Endothelial cell (in vitro differentiated cells): ENCODE data around the gene MASP1. TPM values are rescaled to one million over a fixed set of nuclear protein-coding genes. Genes with fewer than 3 reads are reported as not detected.

Source experiments
- DNase-seq: peaks from one replicate; pipeline ENCODE4 v3.0.0; 2021; ENCODE audit warnings: low spot score
- H3K27ac Mint-ChIP-seq: one replicate; pipeline ENCODE4 v1.8.0; 2021; ENCODE audit warnings: mixed read lengths, inconsistent platforms; ENCODE audit not compliant: unreplicated experiment
- H3K27me3 Mint-ChIP-seq: one replicate; pipeline ENCODE4 v1.8.0; 2021; ENCODE audit warnings: mild to moderate bottlenecking, moderate library complexity, mixed read lengths, inconsistent platforms; ENCODE audit not compliant: unreplicated experiment
- H3K36me3 Mint-ChIP-seq: one replicate; pipeline ENCODE4 v1.8.0; 2021; ENCODE audit warnings: mild to moderate bottlenecking, low read depth, mixed read lengths, inconsistent platforms; ENCODE audit not compliant: unreplicated experiment
- H3K4me1 Mint-ChIP-seq: one replicate; pipeline ENCODE4 v1.8.0; 2021; ENCODE audit warnings: mild to moderate bottlenecking, mixed read lengths, inconsistent platforms; ENCODE audit not compliant: unreplicated experiment
- H3K4me3 Mint-ChIP-seq: one replicate; pipeline ENCODE4 v1.8.0; 2021; ENCODE audit warnings: mild to moderate bottlenecking, mixed read lengths, inconsistent platforms; ENCODE audit not compliant: unreplicated experiment
- H3K9me3 Mint-ChIP-seq: one replicate; pipeline ENCODE4 v1.8.0; 2021; ENCODE audit warnings: mixed read lengths, inconsistent platforms; ENCODE audit not compliant: unreplicated experiment
- CTCF ChIP-seq: fragments of 200-600 bp; sonication (generic); IDR thresholded peaks from one replicate; pipeline ENCODE4 v1.5.0; 2021; ENCODE audit warnings: antibody characterized with exemption; ENCODE audit not compliant: unreplicated experiment
- total RNA-seq: library from RNA; stranded (reverse); fragmentation: NEBNext Ultra II Directional; extraction: Animal tissue kit (Norgen Biotek cat#: 25700); gene quantifications from one replicate; pipeline ENCODE4 v1.2.1, GENCODE V29; 2021; ENCODE audit not compliant: unreplicated experiment

The MASP1 gene
- total RNA-seq, 1 donor from 2014 or later: 0.56 TPM

GRCh38 chr3:187310226-187310625, 18.7 kb upstream of the MASP1 start:
- H3K27ac Mint-ChIP-seq: no peak overlapping the region
- no peaks in the 10 kb centered on the region for H3K4me1 Mint-ChIP-seq
- TF ChIP-seq CTCF: no peak
- H3K4me3 Mint-ChIP-seq: no peak overlapping the region
- H3K27me3 Mint-ChIP-seq: peaks cover 2% of the 10 kb centered on the region
- H3K36me3 Mint-ChIP-seq: no peaks in the 10 kb centered on the region
- no peaks in the 10 kb centered on the region for H3K9me3 Mint-ChIP-seq
- DNase-seq: no peak

GRCh38 chr3:187305881-187306280, 14.3 kb upstream of the MASP1 start:
- Mint-ChIP-seq H3K27ac (no peak overlapping the region), H3K4me3 (no peak overlapping the region), H3K27me3 (no peaks in the 10 kb centered on the region), H3K36me3 (no peaks in the 10 kb centered on the region), H3K4me1 (no peaks in the 10 kb centered on the region), H3K9me3 (no peaks in the 10 kb centered on the region)
- no peak for TF ChIP-seq CTCF
- no peak for DNase-seq

- no peak for DNase-seq
- H3K9me3 Mint-ChIP-seq: no peaks in the 10 kb centered on the region
- no peaks in the 10 kb centered on the region for H3K36me3 Mint-ChIP-seq
- no peak overlapping the region for H3K27ac Mint-ChIP-seq
- H3K27me3 Mint-ChIP-seq: no peaks in the 10 kb centered on the region
- no peaks in the 10 kb centered on the region for H3K4me1 Mint-ChIP-seq
- no peak for TF ChIP-seq CTCF
- H3K4me3 Mint-ChIP-seq: no peak overlapping the region
Observed at GRCh38 chr3:187299611-187300010, 8.1 kb upstream of the MASP1 start.

- H3K36me3 Mint-ChIP-seq: no peaks in the 10 kb centered on the region
- no peaks in the 10 kb centered on the region for H3K9me3 Mint-ChIP-seq
- peaks cover under 1% of the 10 kb centered on the region for H3K4me1 Mint-ChIP-seq
- H3K27ac Mint-ChIP-seq: no peak overlapping the region
- no peak for DNase-seq
- no peak overlapping the region for H3K4me3 Mint-ChIP-seq
- TF ChIP-seq CTCF: no peak
- H3K27me3 Mint-ChIP-seq: no peaks in the 10 kb centered on the region
Observed at GRCh38 chr3:187296911-187297310, 5.4 kb upstream of the MASP1 start.

GRCh38 chr3:187296058-187296457, 4.5 kb upstream of the MASP1 start:
- Mint-ChIP-seq H3K27me3 (no peaks in the 10 kb centered on the region), H3K27ac (no peak overlapping the region)

More at GRCh38 chr3:187296058-187296457, 4.5 kb upstream of the MASP1 start:
- peaks cover 6% of the 10 kb centered on the region for H3K4me1 Mint-ChIP-seq
- TF ChIP-seq CTCF: no peak
- no peaks in the 10 kb centered on the region for H3K9me3 Mint-ChIP-seq
- no peak overlapping the region for H3K4me3 Mint-ChIP-seq
- H3K36me3 Mint-ChIP-seq: no peaks in the 10 kb centered on the region
- DNase-seq: no peak
